GM21381 (cell line): ENCODE data around the gene SLC20A1.
"Not testable (repeated sequence)": the region's sequence is repeated elsewhere in the genome, so short reads cannot be mapped to it uniquely, and the experiment has no call there.

ENCODE experiments used
- ATAC-seq: cut with Tn5 transposase; IDR thresholded peaks from one replicate; pipeline ENCODE4 v1.9.1; 2021; ENCODE audit warnings: mild to moderate bottlenecking, moderate library complexity; ENCODE audit not compliant: unreplicated experiment

SLC20A1 gene, protein sequence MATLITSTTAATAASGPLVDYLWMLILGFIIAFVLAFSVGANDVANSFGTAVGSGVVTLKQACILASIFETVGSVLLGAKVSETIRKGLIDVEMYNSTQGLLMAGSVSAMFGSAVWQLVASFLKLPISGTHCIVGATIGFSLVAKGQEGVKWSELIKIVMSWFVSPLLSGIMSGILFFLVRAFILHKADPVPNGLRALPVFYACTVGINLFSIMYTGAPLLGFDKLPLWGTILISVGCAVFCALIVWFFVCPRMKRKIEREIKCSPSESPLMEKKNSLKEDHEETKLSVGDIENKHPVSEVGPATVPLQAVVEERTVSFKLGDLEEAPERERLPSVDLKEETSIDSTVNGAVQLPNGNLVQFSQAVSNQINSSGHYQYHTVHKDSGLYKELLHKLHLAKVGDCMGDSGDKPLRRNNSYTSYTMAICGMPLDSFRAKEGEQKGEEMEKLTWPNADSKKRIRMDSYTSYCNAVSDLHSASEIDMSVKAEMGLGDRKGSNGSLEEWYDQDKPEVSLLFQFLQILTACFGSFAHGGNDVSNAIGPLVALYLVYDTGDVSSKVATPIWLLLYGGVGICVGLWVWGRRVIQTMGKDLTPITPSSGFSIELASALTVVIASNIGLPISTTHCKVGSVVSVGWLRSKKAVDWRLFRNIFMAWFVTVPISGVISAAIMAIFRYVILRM

GRCh38 chr2:112645310-112646101, at the start of gene SLC20A1:
Gene SLC20A1, plus strand, starts transcription at chr2:112645939. Its CDS starts 890 bp downstream, at chr2:112646829.
- peak; percentile 86 for ATAC-seq

DNA sequence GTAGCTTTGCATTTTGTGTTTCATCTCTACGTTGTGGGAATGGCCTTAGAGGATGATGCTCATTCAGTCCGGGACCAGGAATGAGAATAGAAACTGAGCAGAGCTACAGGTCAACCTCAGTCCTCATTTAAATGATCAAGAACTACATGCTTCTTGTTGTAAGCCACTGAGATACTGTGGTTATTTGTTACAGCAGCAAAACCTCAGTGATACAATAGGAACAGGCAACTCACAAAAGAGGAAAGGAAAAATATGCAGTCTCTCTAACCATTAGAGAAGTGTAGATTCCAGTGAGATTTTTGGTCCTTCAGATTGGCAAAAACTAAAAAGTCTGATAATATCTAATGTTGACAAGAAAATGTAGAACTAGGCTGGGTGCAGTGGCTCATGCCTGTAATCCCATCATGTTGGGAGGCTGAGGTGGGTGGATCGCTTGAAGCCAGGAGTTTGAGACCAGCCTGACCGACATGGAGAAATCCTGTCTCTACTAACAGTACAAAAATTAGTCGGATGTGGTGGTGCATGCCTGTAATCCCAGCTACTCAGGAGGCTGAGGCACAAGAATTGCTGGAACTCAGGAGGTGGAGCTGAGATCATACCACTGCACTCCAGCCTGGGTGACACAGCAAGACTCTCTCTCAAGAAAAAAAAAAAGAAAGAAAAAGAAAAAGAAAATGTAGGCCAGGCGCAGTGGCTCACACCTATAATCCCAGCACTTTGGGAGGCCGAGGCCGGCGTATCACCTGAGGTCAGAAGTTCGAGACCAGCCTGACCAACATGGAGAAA, 48.0 kb upstream of the SLC20A1 start:
- no peak for ATAC-seq

DNA sequence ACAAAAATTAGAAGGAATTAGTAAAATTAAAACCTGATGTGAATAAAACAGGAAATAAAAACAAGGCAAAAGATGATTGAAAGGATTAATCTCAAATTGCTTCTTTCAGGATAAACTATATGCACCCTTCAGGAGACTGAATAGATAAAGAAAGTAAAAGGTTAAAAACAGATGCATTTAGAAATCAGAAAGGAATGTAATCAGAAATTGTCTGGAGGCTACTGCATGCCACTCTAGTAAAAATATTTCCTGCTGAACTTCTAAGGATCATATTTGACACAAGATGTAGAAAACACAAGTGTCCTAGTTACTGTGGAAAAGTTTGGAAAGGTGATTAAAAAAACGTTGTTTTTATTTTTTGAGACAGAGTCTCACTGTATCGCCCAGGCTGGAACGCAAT, 45.1 kb upstream of the SLC20A1 start:
- no peak for ATAC-seq

DNA sequence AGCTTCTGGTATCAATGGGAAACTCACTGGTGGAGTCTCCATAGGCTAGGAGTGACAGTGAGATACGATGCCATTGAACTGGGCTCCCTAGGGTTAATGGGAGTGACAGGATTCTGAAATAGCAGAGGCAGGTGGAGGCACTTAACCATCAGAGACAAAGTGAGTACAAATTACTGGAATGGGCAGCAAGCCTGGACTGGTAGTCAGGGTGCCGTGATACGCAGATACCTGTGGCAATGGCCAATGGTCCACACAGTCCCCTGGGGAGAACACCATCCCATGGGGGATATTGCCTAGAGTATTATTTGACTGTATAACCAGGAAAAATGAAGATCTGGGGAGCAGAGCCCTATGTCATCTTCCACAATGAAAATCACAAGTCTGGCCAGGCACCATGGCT, 44.0 kb upstream of the SLC20A1 start:
- no peak for ATAC-seq

GRCh38 chr2:112602917-112603316, 42.8 kb upstream of the SLC20A1 start:
- ATAC-seq, result no peak

DNA sequence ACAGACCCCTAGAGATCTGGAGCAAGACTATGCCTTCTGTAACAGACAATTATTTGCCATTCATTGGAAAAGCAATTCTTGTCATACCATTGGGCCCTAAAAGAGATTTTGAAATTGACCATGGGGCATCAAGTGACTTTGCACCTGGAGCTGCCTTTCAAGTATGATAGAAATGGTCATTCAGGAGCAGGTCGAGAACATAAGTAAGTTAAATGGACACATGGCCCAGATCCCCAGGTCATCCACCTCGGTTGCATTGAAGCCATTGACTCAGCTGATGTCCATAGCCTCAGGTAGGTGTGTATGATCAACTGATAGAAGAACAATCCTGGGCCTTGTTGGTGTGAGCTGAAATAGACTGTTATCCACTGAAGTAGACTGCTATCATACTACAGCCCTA, 42.0 kb upstream of the SLC20A1 start:
- ATAC-seq, result no peak

DNA sequence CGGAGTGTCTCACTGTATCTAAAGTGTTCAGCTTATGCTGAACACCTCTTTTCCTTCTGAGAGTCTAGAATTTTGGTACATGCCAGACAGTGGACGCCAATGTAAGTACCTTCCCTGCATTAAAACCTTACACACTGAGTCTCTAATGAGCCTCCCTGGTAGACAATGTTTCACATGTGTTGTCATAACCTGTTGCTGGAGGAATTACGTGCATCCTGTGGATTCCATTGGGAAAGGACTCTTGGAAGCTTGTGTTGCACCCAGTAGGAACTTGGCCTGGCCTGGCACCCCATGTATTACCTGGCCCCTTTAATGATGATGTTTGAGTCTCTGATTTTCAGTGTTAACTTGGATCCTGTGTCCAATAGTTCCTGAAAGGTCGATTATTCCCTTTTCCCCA, 40.8 kb upstream of the SLC20A1 start:
- ATAC-seq, result no peak

- ATAC-seq, result no peak
Measured at GRCh38 chr2:112605926-112606325, 39.8 kb upstream of the SLC20A1 start.

- no peak for ATAC-seq
Measured at GRCh38 chr2:112606547-112606946, 39.2 kb upstream of the SLC20A1 start.

GRCh38 chr2:112607680-112608438, 37.9 kb upstream of the SLC20A1 start:
- no peak for ATAC-seq

DNA sequence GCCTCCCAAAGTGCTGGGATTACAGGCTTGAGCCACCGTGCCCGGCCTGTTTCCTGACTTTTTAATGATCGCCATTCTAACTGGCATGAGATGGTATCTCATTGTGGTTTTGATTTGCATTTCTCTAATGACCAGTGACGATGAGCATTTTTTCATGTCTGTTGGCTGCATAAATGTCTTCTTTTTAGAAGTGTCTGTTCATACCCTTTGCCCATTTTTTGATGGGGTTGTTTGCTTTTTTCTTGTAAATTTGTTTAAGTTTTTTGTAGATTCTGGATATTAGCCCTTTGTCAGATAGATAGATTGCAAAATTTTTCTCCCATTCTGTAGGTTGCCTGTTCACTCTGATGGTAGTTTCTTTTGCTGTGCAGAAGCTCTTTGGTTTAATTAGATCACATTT, 36.4 kb upstream of the SLC20A1 start:
- not testable (repeated sequence) for ATAC-seq

- ATAC-seq, result not testable (repeated sequence)
Measured at GRCh38 chr2:112612283-112612682, 33.5 kb upstream of the SLC20A1 start.

- ATAC-seq, result no peak
Measured at GRCh38 chr2:112614201-112614840, 31.4 kb upstream of the SLC20A1 start.

DNA sequence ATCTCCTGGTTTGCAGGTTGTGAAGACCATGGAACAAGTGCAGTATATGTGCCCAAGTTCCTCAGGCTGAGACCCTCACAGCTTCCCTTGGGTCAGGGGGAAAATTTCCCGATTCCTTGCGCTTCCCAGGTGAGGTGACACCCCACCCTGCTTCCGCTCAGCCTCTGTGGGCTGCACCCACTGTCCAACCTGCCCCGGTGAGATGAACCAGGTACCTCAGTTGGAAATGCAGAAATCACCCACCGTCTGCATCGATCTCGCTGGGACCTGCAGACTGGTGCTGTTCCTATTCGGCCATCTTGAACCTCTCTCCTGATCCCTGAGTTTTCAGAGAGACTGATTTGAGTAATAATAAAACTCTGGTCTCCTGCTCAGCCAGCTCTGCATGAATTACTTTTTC, 30.7 kb upstream of the SLC20A1 start:
- no peak for ATAC-seq

DNA sequence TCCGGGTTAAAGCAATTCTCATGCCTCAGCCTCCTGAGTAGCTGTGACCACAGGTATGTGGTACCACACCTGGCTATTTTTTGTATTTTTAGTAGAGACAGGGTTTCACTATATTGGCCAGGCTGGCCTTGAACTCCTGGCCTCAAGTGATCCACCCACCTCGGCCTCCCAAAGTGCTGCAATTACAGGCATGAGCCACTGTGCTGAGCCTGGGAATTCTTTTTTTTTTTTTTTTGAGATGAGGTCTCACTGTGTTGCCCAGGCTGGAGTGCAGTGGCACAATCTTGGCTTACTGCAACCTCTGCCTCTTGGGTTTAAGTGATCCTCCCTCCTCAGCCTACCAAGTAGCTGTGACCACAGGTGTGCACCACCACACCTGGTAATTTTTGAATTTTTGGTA, 29.9 kb upstream of the SLC20A1 start:
- ATAC-seq, result not testable (repeated sequence)

DNA sequence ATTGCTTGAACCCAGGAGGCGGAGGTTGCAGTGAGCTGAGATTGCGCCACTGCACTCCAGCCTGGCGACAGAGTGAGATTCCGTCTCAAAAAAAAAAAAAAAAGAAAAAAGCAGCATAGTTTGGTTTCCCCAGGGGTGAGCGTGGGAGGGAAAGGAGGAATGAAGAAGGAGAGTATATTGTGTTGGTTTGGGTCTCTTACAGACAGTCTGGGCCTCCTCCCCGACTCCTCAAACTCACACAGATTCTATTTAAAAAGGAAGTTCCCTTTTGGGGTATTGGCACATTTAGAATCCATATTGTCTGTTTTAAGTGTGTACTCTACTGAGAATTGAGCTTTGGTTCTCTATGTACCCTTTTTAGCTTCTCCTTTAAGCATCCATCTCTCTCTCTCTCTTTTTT, 27.4 kb upstream of the SLC20A1 start:
- no peak for ATAC-seq

DNA sequence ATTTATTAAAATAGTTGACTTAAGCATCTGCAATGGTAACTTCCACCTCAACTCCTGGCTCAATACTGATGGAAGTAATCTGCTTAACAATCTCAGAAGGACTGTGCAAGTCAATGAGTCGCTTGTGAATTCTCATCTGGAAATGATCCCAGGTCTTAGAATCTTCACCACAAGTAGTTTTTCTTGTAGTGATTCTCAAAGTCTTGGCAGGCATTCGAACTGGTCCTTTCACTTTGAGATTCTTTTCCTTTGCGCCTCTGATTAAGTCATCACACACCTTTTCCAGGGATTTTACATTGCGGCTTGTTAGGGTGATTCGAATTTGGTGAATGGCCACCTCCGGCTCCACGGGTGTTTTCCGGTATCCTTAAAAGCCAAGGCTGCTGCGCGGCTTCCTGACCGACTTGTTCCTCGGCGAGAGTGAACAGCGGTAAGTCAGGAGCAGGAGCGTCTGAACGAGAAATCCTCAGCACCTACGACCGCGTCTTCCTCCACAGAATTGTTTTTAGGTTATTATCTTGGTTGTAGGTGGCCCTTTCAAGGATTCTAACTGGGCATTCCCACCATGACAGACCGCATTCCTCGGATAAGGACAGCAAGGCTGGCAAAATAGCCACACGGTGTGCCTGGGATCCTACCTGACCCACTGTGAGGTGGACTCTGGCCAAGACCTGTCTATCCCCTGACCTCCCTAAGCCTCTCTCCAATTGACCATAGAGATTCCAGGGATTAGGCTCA, 23.8 kb upstream of the SLC20A1 start:
- no peak for ATAC-seq

DNA sequence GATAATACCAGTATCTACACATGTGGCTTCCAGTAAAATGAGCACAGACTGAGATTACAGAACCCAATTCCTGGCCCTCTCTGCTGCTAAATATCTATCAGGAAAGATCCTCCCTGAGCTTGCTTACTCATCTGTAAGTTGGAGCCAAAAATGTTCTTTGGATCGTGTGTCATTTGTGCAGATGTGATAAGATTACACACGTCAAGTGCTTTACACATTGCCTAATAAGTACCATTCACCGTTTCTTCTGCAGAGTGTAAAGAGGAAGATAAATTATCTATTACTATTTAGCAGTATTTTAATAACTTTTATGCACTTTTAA, 23.2 kb upstream of the SLC20A1 start:
- no peak for ATAC-seq
